HUES48 (cell line): ENCODE results near the gene USP17L24.
"Not testable (repeated sequence)": the region's sequence is repeated elsewhere in the genome, so short reads cannot be mapped to it uniquely, and the experiment has no call there.

Experiments used
- H3K27ac ChIP-seq: one replicate; pipeline ENCODE4 v1.7.0; 2013; ENCODE audit warnings: low read depth, low read length, inconsistent platforms
- H3K27me3 ChIP-seq: 2 replicates; pipeline ENCODE4 v1.6.1; 2013; ENCODE audit warnings: mild to moderate bottlenecking, low read length; ENCODE audit not compliant: control insufficient read depth, insufficient read depth
- H3K36me3 ChIP-seq: 2 replicates; pipeline ENCODE4 v1.6.1; 2013; ENCODE audit warnings: low read length; ENCODE audit not compliant: control insufficient read depth, insufficient read depth
- H3K4me1 ChIP-seq: 2 replicates; pipeline ENCODE4 v1.6.1; 2013; ENCODE audit warnings: mild to moderate bottlenecking, low read length; ENCODE audit not compliant: control insufficient read depth, insufficient read depth
- H3K4me3 ChIP-seq: 2 replicates; pipeline ENCODE4 v1.5.1; 2013; ENCODE audit warnings: mild to moderate bottlenecking, low read depth, low read length
- H3K9ac ChIP-seq: 2 replicates; pipeline ENCODE4 v1.6.1; 2013; ENCODE audit warnings: mild to moderate bottlenecking, low read depth, low read length, moderate library complexity
- H3K9me3 ChIP-seq: 2 replicates; pipeline ENCODE4 v1.6.1; 2013; ENCODE audit warnings: low read length; ENCODE audit not compliant: control insufficient read depth, insufficient read depth

USP17L24 gene, protein sequence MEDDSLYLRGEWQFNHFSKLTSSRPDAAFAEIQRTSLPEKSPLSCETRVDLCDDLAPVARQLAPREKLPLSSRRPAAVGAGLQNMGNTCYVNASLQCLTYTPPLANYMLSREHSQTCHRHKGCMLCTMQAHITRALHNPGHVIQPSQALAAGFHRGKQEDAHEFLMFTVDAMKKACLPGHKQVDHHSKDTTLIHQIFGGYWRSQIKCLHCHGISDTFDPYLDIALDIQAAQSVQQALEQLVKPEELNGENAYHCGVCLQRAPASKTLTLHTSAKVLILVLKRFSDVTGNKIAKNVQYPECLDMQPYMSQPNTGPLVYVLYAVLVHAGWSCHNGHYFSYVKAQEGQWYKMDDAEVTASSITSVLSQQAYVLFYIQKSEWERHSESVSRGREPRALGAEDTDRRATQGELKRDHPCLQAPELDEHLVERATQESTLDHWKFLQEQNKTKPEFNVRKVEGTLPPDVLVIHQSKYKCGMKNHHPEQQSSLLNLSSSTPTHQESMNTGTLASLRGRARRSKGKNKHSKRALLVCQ

DNA sequence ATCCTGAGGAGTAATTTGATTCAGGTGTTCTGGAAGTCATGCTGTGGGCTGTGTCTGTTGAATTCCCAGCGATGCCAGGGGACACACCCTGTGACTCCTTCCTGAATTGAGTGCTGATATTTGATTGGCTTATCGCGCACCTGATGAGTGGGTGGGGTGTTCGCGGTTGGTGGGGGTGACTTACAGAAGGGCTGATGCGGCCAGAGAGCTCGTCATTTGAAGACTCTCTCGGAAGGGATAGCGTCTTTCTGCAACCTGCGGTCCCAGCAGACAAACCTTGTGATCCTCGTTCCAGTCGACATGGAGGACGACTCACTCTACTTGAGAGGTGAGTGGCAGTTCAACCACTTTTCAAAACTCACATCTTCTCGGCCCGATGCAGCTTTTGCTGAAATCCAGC, at the start of gene USP17L24:
Gene USP17L24, plus strand, starts transcription at position 301 of the 400 bp plus-strand sequence. Its CDS starts 0 bp downstream, at position 301.
- not testable (repeated sequence) for H3K4me3 ChIP-seq, H3K27me3 ChIP-seq, H3K4me1 ChIP-seq, H3K36me3 ChIP-seq, H3K27ac ChIP-seq, H3K9me3 ChIP-seq, H3K9ac ChIP-seq

DNA sequence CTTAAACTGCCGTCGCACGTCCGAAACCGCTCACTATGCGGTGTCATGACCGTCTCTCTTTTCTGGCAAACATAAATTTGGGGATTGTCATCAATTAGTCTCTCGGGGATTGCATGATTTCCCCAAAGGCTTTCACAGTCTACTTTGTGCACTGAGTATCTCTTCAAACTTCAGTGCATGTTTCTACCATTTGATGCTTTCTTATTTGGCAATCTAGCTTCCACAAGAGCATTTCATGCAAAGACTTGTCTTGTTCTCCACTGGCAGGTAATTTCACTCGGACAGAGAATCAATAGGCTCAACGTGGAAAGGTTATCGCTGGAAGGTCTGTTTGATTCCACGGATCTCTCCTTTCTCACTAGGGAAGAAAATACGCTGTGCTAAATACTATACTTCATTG, 774 bp upstream of the USP17L24 start:
- not testable (repeated sequence) for H3K4me3 ChIP-seq, H3K36me3 ChIP-seq, H3K27me3 ChIP-seq, H3K27ac ChIP-seq, H3K4me1 ChIP-seq, H3K9me3 ChIP-seq, H3K9ac ChIP-seq

DNA sequence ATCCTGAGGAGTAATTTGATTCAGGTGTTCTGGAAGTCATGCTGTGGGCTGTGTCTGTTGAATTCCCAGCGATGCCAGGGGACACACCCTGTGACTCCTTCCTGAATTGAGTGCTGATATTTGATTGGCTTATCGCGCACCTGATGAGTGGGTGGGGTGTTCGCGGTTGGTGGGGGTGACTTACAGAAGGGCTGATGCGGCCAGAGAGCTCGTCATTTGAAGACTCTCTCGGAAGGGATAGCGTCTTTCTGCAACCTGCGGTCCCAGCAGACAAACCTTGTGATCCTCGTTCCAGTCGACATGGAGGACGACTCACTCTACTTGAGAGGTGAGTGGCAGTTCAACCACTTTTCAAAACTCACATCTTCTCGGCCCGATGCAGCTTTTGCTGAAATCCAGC, 4.6 kb downstream of the USP17L24 start, which contains the start of gene USP17L25:
Gene USP17L25, plus strand, starts transcription at position 301 of the 400 bp plus-strand sequence. Its CDS starts 0 bp downstream, at position 301.
- H3K9me3 ChIP-seq, H3K27me3 ChIP-seq, H3K9ac ChIP-seq, H3K36me3 ChIP-seq, H3K27ac ChIP-seq, H3K4me1 ChIP-seq, H3K4me3 ChIP-seq: not testable (repeated sequence)

DNA sequence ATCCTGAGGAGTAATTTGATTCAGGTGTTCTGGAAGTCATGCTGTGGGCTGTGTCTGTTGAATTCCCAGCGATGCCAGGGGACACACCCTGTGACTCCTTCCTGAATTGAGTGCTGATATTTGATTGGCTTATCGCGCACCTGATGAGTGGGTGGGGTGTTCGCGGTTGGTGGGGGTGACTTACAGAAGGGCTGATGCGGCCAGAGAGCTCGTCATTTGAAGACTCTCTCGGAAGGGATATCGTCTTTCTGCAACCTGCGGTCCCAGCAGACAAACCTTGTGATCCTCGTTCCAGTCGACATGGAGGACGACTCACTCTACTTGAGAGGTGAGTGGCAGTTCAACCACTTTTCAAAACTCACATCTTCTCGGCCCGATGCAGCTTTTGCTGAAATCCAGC, 9.4 kb downstream of the USP17L24 start, which contains the start of gene USP17L26:
Gene USP17L26, plus strand, starts transcription at position 301 of the 400 bp plus-strand sequence. Its CDS starts 0 bp downstream, at position 301.
- not testable (repeated sequence) for H3K4me3 ChIP-seq, H3K4me1 ChIP-seq, H3K27ac ChIP-seq, H3K27me3 ChIP-seq, H3K9me3 ChIP-seq, H3K9ac ChIP-seq, H3K36me3 ChIP-seq

DNA sequence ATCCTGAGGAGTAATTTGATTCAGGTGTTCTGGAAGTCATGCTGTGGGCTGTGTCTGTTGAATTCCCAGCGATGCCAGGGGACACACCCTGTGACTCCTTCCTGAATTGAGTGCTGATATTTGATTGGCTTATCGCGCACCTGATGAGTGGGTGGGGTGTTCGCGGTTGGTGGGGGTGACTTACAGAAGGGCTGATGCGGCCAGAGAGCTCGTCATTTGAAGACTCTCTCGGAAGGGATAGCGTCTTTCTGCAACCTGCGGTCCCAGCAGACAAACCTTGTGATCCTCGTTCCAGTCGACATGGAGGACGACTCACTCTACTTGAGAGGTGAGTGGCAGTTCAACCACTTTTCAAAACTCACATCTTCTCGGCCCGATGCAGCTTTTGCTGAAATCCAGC, 14.1 kb downstream of the USP17L24 start, which contains the start of gene USP17L5:
Gene USP17L5, plus strand, starts transcription at position 301 of the 400 bp plus-strand sequence. Its CDS starts 0 bp downstream, at position 301.
- H3K36me3 ChIP-seq, H3K27ac ChIP-seq, H3K27me3 ChIP-seq, H3K4me1 ChIP-seq, H3K4me3 ChIP-seq, H3K9ac ChIP-seq, H3K9me3 ChIP-seq: not testable (repeated sequence)

DNA sequence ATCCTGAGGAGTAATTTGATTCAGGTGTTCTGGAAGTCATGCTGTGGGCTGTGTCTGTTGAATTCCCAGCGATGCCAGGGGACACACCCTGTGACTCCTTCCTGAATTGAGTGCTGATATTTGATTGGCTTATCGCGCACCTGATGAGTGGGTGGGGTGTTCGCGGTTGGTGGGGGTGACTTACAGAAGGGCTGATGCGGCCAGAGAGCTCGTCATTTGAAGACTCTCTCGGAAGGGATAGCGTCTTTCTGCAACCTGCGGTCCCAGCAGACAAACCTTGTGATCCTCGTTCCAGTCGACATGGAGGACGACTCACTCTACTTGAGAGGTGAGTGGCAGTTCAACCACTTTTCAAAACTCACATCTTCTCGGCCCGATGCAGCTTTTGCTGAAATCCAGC, 18.9 kb downstream of the USP17L24 start, which contains the start of gene USP17L27:
Gene USP17L27, plus strand, starts transcription at position 301 of the 400 bp plus-strand sequence. Its CDS starts 0 bp downstream, at position 301.
- H3K4me1 ChIP-seq, H3K9me3 ChIP-seq, H3K4me3 ChIP-seq, H3K27me3 ChIP-seq, H3K9ac ChIP-seq, H3K36me3 ChIP-seq, H3K27ac ChIP-seq: not testable (repeated sequence)

DNA sequence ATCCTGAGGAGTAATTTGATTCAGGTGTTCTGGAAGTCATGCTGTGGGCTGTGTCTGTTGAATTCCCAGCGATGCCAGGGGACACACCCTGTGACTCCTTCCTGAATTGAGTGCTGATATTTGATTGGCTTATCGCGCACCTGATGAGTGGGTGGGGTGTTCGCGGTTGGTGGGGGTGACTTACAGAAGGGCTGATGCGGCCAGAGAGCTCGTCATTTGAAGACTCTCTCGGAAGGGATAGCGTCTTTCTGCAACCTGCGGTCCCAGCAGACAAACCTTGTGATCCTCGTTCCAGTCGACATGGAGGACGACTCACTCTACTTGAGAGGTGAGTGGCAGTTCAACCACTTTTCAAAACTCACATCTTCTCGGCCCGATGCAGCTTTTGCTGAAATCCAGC, 23.6 kb downstream of the USP17L24 start, which contains the start of gene USP17L28:
Gene USP17L28, plus strand, starts transcription at position 301 of the 400 bp plus-strand sequence. Its CDS starts 0 bp downstream, at position 301.
- H3K27me3 ChIP-seq, H3K9me3 ChIP-seq, H3K9ac ChIP-seq, H3K36me3 ChIP-seq, H3K27ac ChIP-seq, H3K4me1 ChIP-seq, H3K4me3 ChIP-seq: not testable (repeated sequence)

DNA sequence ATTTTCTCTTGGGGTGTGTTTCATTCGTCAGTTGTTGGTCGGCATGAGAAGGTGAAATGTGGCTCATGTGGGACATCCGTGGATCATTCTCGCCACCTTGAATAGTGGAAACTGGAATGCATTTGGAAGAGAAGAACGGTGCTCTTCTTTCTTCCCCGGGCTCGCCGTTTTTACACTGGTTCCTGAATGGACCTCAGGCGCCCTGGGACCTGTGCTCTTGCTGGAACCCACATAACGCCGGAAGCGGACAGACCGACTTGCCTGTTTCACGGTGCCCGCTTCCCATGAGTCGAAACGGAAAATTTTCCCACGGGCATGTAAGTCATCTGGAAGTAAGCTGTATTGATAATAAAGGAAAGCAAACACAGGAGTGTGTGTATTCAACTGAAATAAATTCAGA, 25.9 kb downstream of the USP17L24 start:
- not testable (repeated sequence) for H3K36me3 ChIP-seq, H3K27ac ChIP-seq, H3K9ac ChIP-seq, H3K4me1 ChIP-seq, H3K9me3 ChIP-seq, H3K27me3 ChIP-seq, H3K4me3 ChIP-seq

DNA sequence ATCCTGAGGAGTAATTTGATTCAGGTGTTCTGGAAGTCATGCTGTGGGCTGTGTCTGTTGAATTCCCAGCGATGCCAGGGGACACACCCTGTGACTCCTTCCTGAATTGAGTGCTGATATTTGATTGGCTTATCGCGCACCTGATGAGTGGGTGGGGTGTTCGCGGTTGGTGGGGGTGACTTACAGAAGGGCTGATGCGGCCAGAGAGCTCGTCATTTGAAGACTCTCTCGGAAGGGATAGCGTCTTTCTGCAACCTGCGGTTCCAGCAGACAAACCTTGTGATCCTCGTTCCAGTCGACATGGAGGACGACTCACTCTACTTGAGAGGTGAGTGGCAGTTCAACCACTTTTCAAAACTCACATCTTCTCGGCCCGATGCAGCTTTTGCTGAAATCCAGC, 28.4 kb downstream of the USP17L24 start, which contains the start of gene USP17L29:
Gene USP17L29, plus strand, starts transcription at position 301 of the 400 bp plus-strand sequence. Its CDS starts 0 bp downstream, at position 301.
- not testable (repeated sequence) for H3K4me1 ChIP-seq, H3K27ac ChIP-seq

DNA sequence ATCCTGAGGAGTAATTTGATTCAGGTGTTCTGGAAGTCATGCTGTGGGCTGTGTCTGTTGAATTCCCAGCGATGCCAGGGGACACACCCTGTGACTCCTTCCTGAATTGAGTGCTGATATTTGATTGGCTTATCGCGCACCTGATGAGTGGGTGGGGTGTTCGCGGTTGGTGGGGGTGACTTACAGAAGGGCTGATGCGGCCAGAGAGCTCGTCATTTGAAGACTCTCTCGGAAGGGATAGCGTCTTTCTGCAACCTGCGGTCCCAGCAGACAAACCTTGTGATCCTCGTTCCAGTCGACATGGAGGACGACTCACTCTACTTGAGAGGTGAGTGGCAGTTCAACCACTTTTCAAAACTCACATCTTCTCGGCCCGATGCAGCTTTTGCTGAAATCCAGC, 37.9 kb downstream of the USP17L24 start, which contains the start of gene USP17L30:
Gene USP17L30, plus strand, starts transcription at position 301 of the 400 bp plus-strand sequence. Its CDS starts 0 bp downstream, at position 301.
- not testable (repeated sequence) for H3K27me3 ChIP-seq, H3K36me3 ChIP-seq, H3K9ac ChIP-seq, H3K4me3 ChIP-seq, H3K9me3 ChIP-seq, H3K4me1 ChIP-seq, H3K27ac ChIP-seq

More for the DNA sequence above, 28.4 kb downstream of the USP17L24 start, which contains the start of gene USP17L29:
- H3K4me3 ChIP-seq, H3K9ac ChIP-seq, H3K27me3 ChIP-seq, H3K36me3 ChIP-seq, H3K9me3 ChIP-seq: not testable (repeated sequence)
